ENCODE measurements around the gene UTS2.

UTS2 gene

DNA sequence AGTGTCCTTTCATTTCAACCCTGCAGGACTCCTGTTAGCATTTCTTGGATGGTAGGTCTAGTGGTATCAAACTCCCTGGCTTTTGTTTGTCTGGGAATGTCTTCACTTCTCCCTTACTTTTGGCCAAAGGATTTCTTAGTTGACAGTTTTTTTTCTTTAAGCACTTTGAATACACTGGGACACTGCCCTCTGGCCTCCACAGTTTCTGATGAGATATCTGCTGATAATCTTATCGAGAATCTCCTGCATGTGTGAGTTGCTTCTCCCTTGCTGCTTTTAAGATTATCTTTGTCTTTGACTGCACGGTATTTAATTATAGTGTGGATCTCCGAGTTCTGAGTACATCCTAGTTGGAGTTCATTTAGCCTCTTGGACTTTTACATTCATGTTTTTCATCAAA is 13.3 kb downstream of the UTS2 start:
- H3K23ac ChIP-seq (ENCODE audit: low read length) = no peak overlapping the region
- no CpG with 5 or more reads among the region's 3 CpGs for WGBS (ENCODE audit: extremely low coverage, insufficient coverage, low lambda C conversion rate)
- H4K5ac ChIP-seq (ENCODE audit: low read length) = no peak overlapping the region
- H2BK5ac ChIP-seq (ENCODE audit: low read length) = no peak overlapping the region
- no peak overlapping the region for H3K27ac ChIP-seq (ENCODE audit: low read depth, low read length)
- H3K56ac ChIP-seq (ENCODE audit: low read length) = no peak overlapping the region
- no peaks in the 10 kb centered on the region for H3K79me2 ChIP-seq (ENCODE audit: control insufficient read depth, insufficient read depth, low read length)
- H2BK120ac ChIP-seq (ENCODE audit: low read depth, low read length) = no peak overlapping the region
- H3K18ac ChIP-seq (ENCODE audit: low read length) = no peak overlapping the region
- DNase-seq = peak; percentile 90
- no peaks in the 10 kb centered on the region for H3K36me3 ChIP-seq (ENCODE audit: control insufficient read depth, insufficient read depth, low read length)
- no peaks in the 10 kb centered on the region for H3K4me1 ChIP-seq (ENCODE audit: control insufficient read depth, low read depth, low read length)
- no peak overlapping the region for H3K4me3 ChIP-seq (ENCODE audit: low read length)
- H3K9ac ChIP-seq (ENCODE audit: low read length) = no peak overlapping the region
- H3K4me2 ChIP-seq (ENCODE audit: low read length) = no peak overlapping the region
- H4K8ac ChIP-seq (ENCODE audit: low read depth, low read length) = no peak overlapping the region
- no peaks in the 10 kb centered on the region for H3K79me1 ChIP-seq (ENCODE audit: low read length)
- no peak overlapping the region for H2AK5ac ChIP-seq (ENCODE audit: low read length)
- no peak overlapping the region for H3K4ac ChIP-seq (ENCODE audit: low read depth, low read length)
- no peak overlapping the region for H2BK15ac ChIP-seq (replicated peaks; ENCODE audit: low read depth)
- H3K27me3 ChIP-seq (ENCODE audit: insufficient read depth, low read length, poor library complexity) = no peaks in the 10 kb centered on the region

DNA sequence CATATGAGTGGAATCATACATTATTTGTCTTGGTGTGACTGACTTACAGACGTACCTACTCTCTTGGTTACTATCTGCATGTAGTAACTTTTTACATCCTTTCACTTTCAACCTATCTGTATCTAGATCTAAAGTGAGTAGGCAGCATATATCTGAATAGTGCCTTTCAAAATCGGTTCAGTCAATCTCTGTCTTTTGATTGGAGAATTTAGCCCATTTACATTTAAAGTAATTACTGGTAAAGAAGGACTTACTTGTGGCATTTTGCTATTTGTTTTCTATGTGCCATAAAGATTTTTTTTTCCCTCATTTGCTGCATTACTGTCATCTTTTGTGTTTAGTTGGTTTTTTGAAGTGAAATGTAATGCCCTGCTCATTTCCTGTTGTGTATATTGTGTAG is 14.2 kb downstream of the UTS2 start:
- no peaks in the 10 kb centered on the region for H3K4me1 ChIP-seq (ENCODE audit: control insufficient read depth, low read depth, low read length)

DNA sequence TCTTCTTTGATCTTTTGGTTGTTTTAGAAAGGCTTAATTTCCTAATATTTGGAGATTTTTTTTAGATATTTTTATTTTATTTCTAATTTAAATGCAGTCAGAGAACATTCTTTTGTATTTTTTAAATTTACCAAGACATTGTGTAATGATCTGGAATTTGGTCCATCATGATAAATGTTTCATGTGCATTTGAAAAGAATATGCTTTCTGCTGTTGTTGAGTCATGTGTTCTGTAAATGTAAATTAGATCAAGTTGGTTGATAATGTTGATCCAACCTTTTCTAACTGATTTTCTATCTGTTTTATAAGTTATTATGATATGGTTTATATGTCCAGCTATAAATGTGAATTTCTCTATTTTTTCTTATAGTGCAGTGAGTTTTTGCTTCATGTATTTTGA is 19.8 kb downstream of the UTS2 start:
- no peak overlapping the region for H3K23ac ChIP-seq (ENCODE audit: low read length)

More for the DNA sequence above, 14.2 kb downstream of the UTS2 start:
- H2BK120ac ChIP-seq (ENCODE audit: low read depth, low read length) = no peak overlapping the region
- no peak overlapping the region for H2BK5ac ChIP-seq (ENCODE audit: low read length)
- H3K9ac ChIP-seq (ENCODE audit: low read length) = no peak overlapping the region
- no peaks in the 10 kb centered on the region for H3K36me3 ChIP-seq (ENCODE audit: control insufficient read depth, insufficient read depth, low read length)
- H4K8ac ChIP-seq (ENCODE audit: low read depth, low read length) = no peak overlapping the region
- no CpG with 5 or more reads among the region's 2 CpGs for WGBS (ENCODE audit: extremely low coverage, insufficient coverage, low lambda C conversion rate)
- no peaks in the 10 kb centered on the region for H3K79me1 ChIP-seq (ENCODE audit: low read length)
- no peak for DNase-seq
- no peak overlapping the region for H3K4me2 ChIP-seq (ENCODE audit: low read length)
- H3K79me2 ChIP-seq (ENCODE audit: control insufficient read depth, insufficient read depth, low read length) = no peaks in the 10 kb centered on the region
- no peak overlapping the region for H2BK15ac ChIP-seq (replicated peaks; ENCODE audit: low read depth)
- H3K27ac ChIP-seq (ENCODE audit: low read depth, low read length) = no peak overlapping the region
- no peak overlapping the region for H3K18ac ChIP-seq (ENCODE audit: low read length)
- H3K27me3 ChIP-seq (ENCODE audit: insufficient read depth, low read length, poor library complexity) = no peaks in the 10 kb centered on the region
- H3K56ac ChIP-seq (ENCODE audit: low read length) = no peak overlapping the region
- no peak overlapping the region for H2AK5ac ChIP-seq (ENCODE audit: low read length)
- no peak overlapping the region for H3K4ac ChIP-seq (ENCODE audit: low read depth, low read length)
- no peak overlapping the region for H4K5ac ChIP-seq (ENCODE audit: low read length)
- H3K23ac ChIP-seq (ENCODE audit: low read length) = no peak overlapping the region
- no peak overlapping the region for H3K4me3 ChIP-seq (ENCODE audit: low read length)

DNA sequence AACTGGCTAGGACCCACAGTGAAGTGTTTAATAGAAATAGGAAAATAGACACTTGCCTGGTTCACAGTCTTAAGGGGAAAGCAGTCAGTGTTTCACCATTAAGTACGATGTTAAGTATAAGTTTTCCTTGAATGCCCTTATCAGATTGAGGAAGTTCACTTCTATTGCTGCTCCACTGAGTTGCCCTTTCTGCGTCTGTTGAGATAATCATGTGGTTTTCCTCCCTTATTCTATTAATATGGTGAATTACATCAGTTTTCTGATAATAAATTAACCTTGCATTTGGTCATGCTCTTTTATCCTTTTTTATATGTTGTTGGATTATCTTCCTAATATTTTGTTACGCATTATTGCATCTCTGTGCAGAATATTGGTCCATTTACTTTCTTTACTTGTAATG is 21.4 kb downstream of the UTS2 start:
- Histone ChIP-seq H3K4me2 (ENCODE audit: low read length) (no peak overlapping the region), H2AK5ac (ENCODE audit: low read length) (no peak overlapping the region), H3K9ac (ENCODE audit: low read length) (no peak overlapping the region), H3K56ac (ENCODE audit: low read length) (no peak overlapping the region), H3K79me1 (ENCODE audit: low read length) (no peaks in the 10 kb centered on the region), H3K27me3 (ENCODE audit: insufficient read depth, low read length, poor library complexity) (no peaks in the 10 kb centered on the region), H2BK5ac (ENCODE audit: low read length) (no peak overlapping the region), H3K4me3 (ENCODE audit: low read length) (no peak overlapping the region), H3K23ac (ENCODE audit: low read length) (no peak overlapping the region), H2BK120ac (ENCODE audit: low read depth, low read length) (no peak overlapping the region), H3K79me2 (ENCODE audit: control insufficient read depth, insufficient read depth, low read length) (no peaks in the 10 kb centered on the region), H4K8ac (ENCODE audit: low read depth, low read length) (no peak overlapping the region), H3K18ac (ENCODE audit: low read length) (no peak overlapping the region), H2BK15ac (replicated peaks; ENCODE audit: low read depth) (no peak overlapping the region), H3K4me1 (ENCODE audit: control insufficient read depth, low read depth, low read length) (no peaks in the 10 kb centered on the region), H3K27ac (ENCODE audit: low read depth, low read length) (no peak overlapping the region), H3K36me3 (ENCODE audit: control insufficient read depth, insufficient read depth, low read length) (no peaks in the 10 kb centered on the region), H4K5ac (ENCODE audit: low read length) (no peak overlapping the region), H3K4ac (ENCODE audit: low read depth, low read length) (no peak overlapping the region)
- WGBS (ENCODE audit: extremely low coverage, insufficient coverage, low lambda C conversion rate) = no CpG with 5 or more reads among the region's 3 CpGs
- DNase-seq = no peak

More for the DNA sequence above, 19.8 kb downstream of the UTS2 start:
- Histone ChIP-seq H3K4me1 (ENCODE audit: control insufficient read depth, low read depth, low read length) (no peaks in the 10 kb centered on the region), H2AK5ac (ENCODE audit: low read length) (no peak overlapping the region), H3K4me2 (ENCODE audit: low read length) (no peak overlapping the region), H3K27ac (ENCODE audit: low read depth, low read length) (no peak overlapping the region), H3K56ac (ENCODE audit: low read length) (no peak overlapping the region), H4K5ac (ENCODE audit: low read length) (no peak overlapping the region), H3K79me2 (ENCODE audit: control insufficient read depth, insufficient read depth, low read length) (no peaks in the 10 kb centered on the region), H3K9ac (ENCODE audit: low read length) (no peak overlapping the region), H4K8ac (ENCODE audit: low read depth, low read length) (no peak overlapping the region), H3K79me1 (ENCODE audit: low read length) (no peaks in the 10 kb centered on the region), H3K27me3 (ENCODE audit: insufficient read depth, low read length, poor library complexity) (no peaks in the 10 kb centered on the region), H2BK120ac (ENCODE audit: low read depth, low read length) (no peak overlapping the region), H3K4me3 (ENCODE audit: low read length) (no peak overlapping the region), H2BK15ac (replicated peaks; ENCODE audit: low read depth) (no peak overlapping the region), H2BK5ac (ENCODE audit: low read length) (no peak overlapping the region), H3K18ac (ENCODE audit: low read length) (no peak overlapping the region), H3K36me3 (ENCODE audit: control insufficient read depth, insufficient read depth, low read length) (no peaks in the 10 kb centered on the region), H3K4ac (ENCODE audit: low read depth, low read length) (no peak overlapping the region)
- DNase-seq = no peak

DNA sequence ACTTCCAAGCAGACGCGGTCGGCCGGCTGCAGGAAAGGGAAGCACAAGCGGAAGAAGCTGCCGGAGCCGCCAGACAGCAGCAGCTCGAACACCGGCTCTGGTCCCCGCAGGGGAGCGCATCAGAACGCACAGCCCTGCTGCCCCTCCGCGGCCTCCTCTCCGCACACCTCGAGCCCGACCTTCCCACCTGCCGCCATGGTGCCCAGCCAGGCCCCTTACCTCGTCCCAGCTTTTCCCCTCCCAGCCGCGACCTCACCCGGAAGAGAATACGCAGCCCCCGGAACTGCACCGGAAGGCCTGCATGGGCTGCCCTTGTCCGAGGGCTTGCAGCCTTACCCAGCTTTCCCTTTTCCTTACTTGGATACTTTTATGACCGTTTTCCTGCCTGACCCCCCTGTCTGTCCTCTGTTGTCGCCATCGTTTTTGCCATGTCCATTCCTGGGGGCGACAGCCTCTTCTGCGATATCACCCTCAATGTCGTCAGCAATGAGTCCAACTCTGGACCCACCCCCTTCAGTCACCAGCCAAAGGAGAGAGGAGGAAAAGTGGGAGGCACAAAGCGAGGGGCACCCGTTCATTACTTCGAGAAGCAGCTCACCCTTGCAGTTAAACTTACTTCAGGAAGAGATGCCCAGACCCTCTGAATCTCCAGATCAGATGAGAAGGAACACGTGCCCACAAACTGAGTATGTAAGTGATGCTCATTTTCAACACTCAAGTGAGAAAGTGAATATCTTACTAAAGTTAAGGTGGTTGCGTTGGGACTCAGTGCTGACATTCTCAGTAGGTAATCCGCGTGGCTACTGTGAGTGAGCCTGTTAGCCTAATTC is 25.5 kb downstream of the UTS2 start:
- no peak overlapping the region for H3K4me3 ChIP-seq (ENCODE audit: low read length)
- H3K4me1 ChIP-seq (ENCODE audit: control insufficient read depth, low read depth, low read length) = no peaks in the 10 kb centered on the region
- H3K56ac ChIP-seq (ENCODE audit: low read length) = no peak overlapping the region
- H2BK5ac ChIP-seq (ENCODE audit: low read length) = no peak overlapping the region
- no peak overlapping the region for H3K23ac ChIP-seq (ENCODE audit: low read length)
- no peak overlapping the region for H4K8ac ChIP-seq (ENCODE audit: low read depth, low read length)
- H3K27ac ChIP-seq (ENCODE audit: low read depth, low read length) = no peak overlapping the region
- no peak overlapping the region for H2BK15ac ChIP-seq (replicated peaks; ENCODE audit: low read depth)
- H3K4me2 ChIP-seq (ENCODE audit: low read length) = no peak overlapping the region
- H3K36me3 ChIP-seq (ENCODE audit: control insufficient read depth, insufficient read depth, low read length) = no peaks in the 10 kb centered on the region
- DNase-seq = no peak
- no peaks in the 10 kb centered on the region for H3K79me1 ChIP-seq (ENCODE audit: low read length)
- no peak overlapping the region for H3K9ac ChIP-seq (ENCODE audit: low read length)
- H3K4ac ChIP-seq (ENCODE audit: low read depth, low read length) = no peak overlapping the region
- H2BK120ac ChIP-seq (ENCODE audit: low read depth, low read length) = no peak overlapping the region
- no peaks in the 10 kb centered on the region for H3K27me3 ChIP-seq (ENCODE audit: insufficient read depth, low read length, poor library complexity)
- no peak overlapping the region for H3K18ac ChIP-seq (ENCODE audit: low read length)
- no peak overlapping the region for H2AK5ac ChIP-seq (ENCODE audit: low read length)
- no CpG with 5 or more reads among the region's 39 CpGs for WGBS (ENCODE audit: extremely low coverage, insufficient coverage, low lambda C conversion rate)
- no peaks in the 10 kb centered on the region for H3K79me2 ChIP-seq (ENCODE audit: control insufficient read depth, insufficient read depth, low read length)
- no peak overlapping the region for H4K5ac ChIP-seq (ENCODE audit: low read length)

DNA sequence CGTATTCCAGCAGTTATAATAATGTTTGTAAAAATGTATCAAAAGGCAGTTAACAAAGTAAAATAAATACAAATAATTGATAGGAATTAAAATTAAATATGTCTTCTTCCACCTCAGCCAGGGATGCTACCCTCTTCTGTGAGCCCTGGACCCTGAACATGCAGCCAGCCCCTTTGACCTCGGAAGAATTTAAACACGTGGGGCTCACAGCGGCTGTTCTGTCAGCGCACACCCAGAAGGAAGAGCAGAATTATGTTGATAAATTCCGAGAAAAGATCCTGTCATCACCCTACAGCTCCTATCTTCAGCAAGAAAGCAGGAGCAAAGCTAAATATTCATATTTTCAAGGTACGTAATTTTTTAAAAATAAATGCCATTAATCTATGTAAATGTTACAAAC is 26.5 kb downstream of the UTS2 start:
- no peak overlapping the region for H3K27ac ChIP-seq (ENCODE audit: low read depth, low read length)
- no peaks in the 10 kb centered on the region for H3K79me2 ChIP-seq (ENCODE audit: control insufficient read depth, insufficient read depth, low read length)
- no peak overlapping the region for H2BK120ac ChIP-seq (ENCODE audit: low read depth, low read length)
- no peaks in the 10 kb centered on the region for H3K79me1 ChIP-seq (ENCODE audit: low read length)
- no peak overlapping the region for H3K9ac ChIP-seq (ENCODE audit: low read length)
- H3K4me3 ChIP-seq (ENCODE audit: low read length) = no peak overlapping the region
- no peaks in the 10 kb centered on the region for H3K4me1 ChIP-seq (ENCODE audit: control insufficient read depth, low read depth, low read length)
- no peak overlapping the region for H4K5ac ChIP-seq (ENCODE audit: low read length)
- H3K23ac ChIP-seq (ENCODE audit: low read length) = no peak overlapping the region
- DNase-seq = no peak
- whole genome bisulfite sequencing (ENCODE audit: extremely low coverage, insufficient coverage, low lambda C conversion rate) = no CpG with 5 or more reads among the region's 7 CpGs
- H3K56ac ChIP-seq (ENCODE audit: low read length) = no peak overlapping the region
- H4K8ac ChIP-seq (ENCODE audit: low read depth, low read length) = no peak overlapping the region
- no peak overlapping the region for H3K18ac ChIP-seq (ENCODE audit: low read length)
- no peak overlapping the region for H2BK5ac ChIP-seq (ENCODE audit: low read length)
- no peak overlapping the region for H3K4ac ChIP-seq (ENCODE audit: low read depth, low read length)
- H2AK5ac ChIP-seq (ENCODE audit: low read length) = no peak overlapping the region
- no peak overlapping the region for H3K4me2 ChIP-seq (ENCODE audit: low read length)
- no peak overlapping the region for H2BK15ac ChIP-seq (replicated peaks; ENCODE audit: low read depth)
- no peaks in the 10 kb centered on the region for H3K36me3 ChIP-seq (ENCODE audit: control insufficient read depth, insufficient read depth, low read length)
- H3K27me3 ChIP-seq (ENCODE audit: insufficient read depth, low read length, poor library complexity) = no peaks in the 10 kb centered on the region
